HCT116 (cell line): ENCODE results near the gene RGPD6.
"Not testable (repeated sequence)": the region's sequence is repeated elsewhere in the genome, so short reads cannot be mapped to it uniquely, and the experiment has no call there.

ENCODE experiments used
- EGR1 ChIP-seq: IDR thresholded peaks from 2 replicates; pipeline ENCODE4 v1.6.1; 2012; ENCODE audit warnings: low read depth
- EZH2phosphoT487 ChIP-seq: fragments of 200-600 bp; IDR thresholded peaks from 2 replicates; pipeline ENCODE4 v1.6.1; 2018; ENCODE audit warnings: antibody characterized with exemption, borderline replicate concordance
- JUND ChIP-seq: IDR thresholded peaks from 2 replicates; pipeline ENCODE4 v1.6.1; 2012
- POLR2A ChIP-seq: IDR thresholded peaks from 2 replicates; pipeline ENCODE4 v1.7.0; 2011; ENCODE audit warnings: borderline replicate concordance; ENCODE audit not compliant: insufficient read depth, insufficient read length; ENCODE audit errors: extremely low read depth
- POLR2AphosphoS5 ChIP-seq: IDR thresholded peaks from 2 replicates; pipeline ENCODE4 v1.6.1; 2011; ENCODE audit warnings: mild to moderate bottlenecking, low read depth, low read length, moderate library complexity
- RAD21 ChIP-seq: IDR thresholded peaks from 2 replicates; pipeline ENCODE4 v1.6.1; 2012; ENCODE audit warnings: low read depth, mild to moderate bottlenecking
- SIN3A ChIP-seq: IDR thresholded peaks from 2 replicates; pipeline ENCODE4 v1.6.1; 2012; ENCODE audit warnings: low read depth
- SP1 ChIP-seq: IDR thresholded peaks from 2 replicates; pipeline ENCODE4 v1.6.1; 2012; ENCODE audit warnings: low read depth
- TF ChIP-seq, protein P1 (sequence below), 3 experiments: fragments of 200-600 bp in 1 of 3; sonication (generic) in 1 of 3; IDR thresholded peaks in 2 of 3; conservative IDR thresholded peaks in 1 of 3; 2 replicates each; pipeline ENCODE4 v1.5.1; 2012 to 2017; ENCODE audit warnings: low read depth in 2 of 3, low read length in 2 of 3, antibody characterized with exemption in 1 of 3, borderline replicate concordance in 1 of 3, control low read depth in 1 of 3, mild to moderate bottlenecking in 1 of 3, mixed read lengths in 1 of 3, mixed run types in 1 of 3, moderate library complexity in 1 of 3; ENCODE audit not compliant: insufficient read depth in 1 of 3
- TF ChIP-seq, protein P2 (sequence below): IDR thresholded peaks from 2 replicates; pipeline ENCODE4 v1.6.1; 2011; ENCODE audit warnings: mild to moderate bottlenecking, low read length, moderate library complexity; ENCODE audit not compliant: insufficient replicate concordance; ENCODE audit errors: extremely low read depth
- TF ChIP-seq, protein P3 (sequence below): IDR thresholded peaks from 2 replicates; pipeline ENCODE4 v1.6.1; 2012; ENCODE audit warnings: low read depth
- TF ChIP-seq, protein P4 (sequence below): IDR thresholded peaks from 2 replicates; pipeline ENCODE4 v1.6.1; 2012

DNA sequence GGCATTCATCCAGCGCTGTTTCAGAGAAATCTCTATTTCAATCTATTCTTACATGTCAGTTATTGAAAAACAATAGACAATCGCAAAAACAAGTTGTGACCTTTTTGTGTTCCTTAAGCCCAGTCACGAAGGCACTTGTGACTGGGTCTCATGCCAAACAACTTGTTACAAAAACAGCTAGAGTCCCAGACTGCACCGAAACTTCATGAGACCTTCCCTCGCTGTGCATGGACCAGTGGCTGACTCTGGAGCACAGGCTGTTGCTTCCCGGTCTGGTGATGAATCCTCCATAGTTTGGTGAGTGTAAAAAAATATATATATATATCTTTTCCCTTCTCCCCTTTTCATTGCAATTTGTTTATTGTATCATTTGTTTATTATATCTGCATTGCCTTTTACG is 99.7 kb downstream of the RGPD6 start:
- TF ChIP-seq EZH2phosphoT487, RAD21, POLR2A, POLR2AphosphoS5, EGR1, JUND, SP1, SIN3A: not testable (repeated sequence)
- TF ChIP-seq, protein P1, sequence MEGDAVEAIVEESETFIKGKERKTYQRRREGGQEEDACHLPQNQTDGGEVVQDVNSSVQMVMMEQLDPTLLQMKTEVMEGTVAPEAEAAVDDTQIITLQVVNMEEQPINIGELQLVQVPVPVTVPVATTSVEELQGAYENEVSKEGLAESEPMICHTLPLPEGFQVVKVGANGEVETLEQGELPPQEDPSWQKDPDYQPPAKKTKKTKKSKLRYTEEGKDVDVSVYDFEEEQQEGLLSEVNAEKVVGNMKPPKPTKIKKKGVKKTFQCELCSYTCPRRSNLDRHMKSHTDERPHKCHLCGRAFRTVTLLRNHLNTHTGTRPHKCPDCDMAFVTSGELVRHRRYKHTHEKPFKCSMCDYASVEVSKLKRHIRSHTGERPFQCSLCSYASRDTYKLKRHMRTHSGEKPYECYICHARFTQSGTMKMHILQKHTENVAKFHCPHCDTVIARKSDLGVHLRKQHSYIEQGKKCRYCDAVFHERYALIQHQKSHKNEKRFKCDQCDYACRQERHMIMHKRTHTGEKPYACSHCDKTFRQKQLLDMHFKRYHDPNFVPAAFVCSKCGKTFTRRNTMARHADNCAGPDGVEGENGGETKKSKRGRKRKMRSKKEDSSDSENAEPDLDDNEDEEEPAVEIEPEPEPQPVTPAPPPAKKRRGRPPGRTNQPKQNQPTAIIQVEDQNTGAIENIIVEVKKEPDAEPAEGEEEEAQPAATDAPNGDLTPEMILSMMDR (IDR thresholded peaks at IDR 0.05 in 2 of 3, conservative IDR thresholded peaks at IDR 0.05 in 1 of 3; ENCODE audit: borderline replicate concordance in 1 of 3, insufficient read depth in 1 of 3, low read depth in 2 of 3, low read length in 2 of 3) = not testable (repeated sequence)
- TF ChIP-seq, protein P2, sequence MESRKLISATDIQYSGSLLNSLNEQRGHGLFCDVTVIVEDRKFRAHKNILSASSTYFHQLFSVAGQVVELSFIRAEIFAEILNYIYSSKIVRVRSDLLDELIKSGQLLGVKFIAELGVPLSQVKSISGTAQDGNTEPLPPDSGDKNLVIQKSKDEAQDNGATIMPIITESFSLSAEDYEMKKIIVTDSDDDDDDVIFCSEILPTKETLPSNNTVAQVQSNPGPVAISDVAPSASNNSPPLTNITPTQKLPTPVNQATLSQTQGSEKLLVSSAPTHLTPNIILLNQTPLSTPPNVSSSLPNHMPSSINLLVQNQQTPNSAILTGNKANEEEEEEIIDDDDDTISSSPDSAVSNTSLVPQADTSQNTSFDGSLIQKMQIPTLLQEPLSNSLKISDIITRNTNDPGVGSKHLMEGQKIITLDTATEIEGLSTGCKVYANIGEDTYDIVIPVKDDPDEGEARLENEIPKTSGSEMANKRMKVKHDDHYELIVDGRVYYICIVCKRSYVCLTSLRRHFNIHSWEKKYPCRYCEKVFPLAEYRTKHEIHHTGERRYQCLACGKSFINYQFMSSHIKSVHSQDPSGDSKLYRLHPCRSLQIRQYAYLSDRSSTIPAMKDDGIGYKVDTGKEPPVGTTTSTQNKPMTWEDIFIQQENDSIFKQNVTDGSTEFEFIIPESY = not testable (repeated sequence)
- TF ChIP-seq, protein P3, sequence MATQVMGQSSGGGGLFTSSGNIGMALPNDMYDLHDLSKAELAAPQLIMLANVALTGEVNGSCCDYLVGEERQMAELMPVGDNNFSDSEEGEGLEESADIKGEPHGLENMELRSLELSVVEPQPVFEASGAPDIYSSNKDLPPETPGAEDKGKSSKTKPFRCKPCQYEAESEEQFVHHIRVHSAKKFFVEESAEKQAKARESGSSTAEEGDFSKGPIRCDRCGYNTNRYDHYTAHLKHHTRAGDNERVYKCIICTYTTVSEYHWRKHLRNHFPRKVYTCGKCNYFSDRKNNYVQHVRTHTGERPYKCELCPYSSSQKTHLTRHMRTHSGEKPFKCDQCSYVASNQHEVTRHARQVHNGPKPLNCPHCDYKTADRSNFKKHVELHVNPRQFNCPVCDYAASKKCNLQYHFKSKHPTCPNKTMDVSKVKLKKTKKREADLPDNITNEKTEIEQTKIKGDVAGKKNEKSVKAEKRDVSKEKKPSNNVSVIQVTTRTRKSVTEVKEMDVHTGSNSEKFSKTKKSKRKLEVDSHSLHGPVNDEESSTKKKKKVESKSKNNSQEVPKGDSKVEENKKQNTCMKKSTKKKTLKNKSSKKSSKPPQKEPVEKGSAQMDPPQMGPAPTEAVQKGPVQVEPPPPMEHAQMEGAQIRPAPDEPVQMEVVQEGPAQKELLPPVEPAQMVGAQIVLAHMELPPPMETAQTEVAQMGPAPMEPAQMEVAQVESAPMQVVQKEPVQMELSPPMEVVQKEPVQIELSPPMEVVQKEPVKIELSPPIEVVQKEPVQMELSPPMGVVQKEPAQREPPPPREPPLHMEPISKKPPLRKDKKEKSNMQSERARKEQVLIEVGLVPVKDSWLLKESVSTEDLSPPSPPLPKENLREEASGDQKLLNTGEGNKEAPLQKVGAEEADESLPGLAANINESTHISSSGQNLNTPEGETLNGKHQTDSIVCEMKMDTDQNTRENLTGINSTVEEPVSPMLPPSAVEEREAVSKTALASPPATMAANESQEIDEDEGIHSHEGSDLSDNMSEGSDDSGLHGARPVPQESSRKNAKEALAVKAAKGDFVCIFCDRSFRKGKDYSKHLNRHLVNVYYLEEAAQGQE = not testable (repeated sequence)
- TF ChIP-seq, protein P4, sequence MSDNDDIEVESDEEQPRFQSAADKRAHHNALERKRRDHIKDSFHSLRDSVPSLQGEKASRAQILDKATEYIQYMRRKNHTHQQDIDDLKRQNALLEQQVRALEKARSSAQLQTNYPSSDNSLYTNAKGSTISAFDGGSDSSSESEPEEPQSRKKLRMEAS = not testable (repeated sequence)
